ENCODE results near the gene PRICKLE4. TPM values are rescaled to one million over a fixed set of nuclear protein-coding genes. Genes with fewer than 3 reads are reported as not detected.

Gene PRICKLE4
- total and polyA plus RNA-seq, 2 of the 13 experiments (the other 11 are each of a cell fraction or from before 2014, with no cell fraction given): 0.92 to 1.2 TPM

- Histone ChIP-seq H3K9ac (ENCODE audit: insufficient read depth, low read depth, low read length) (peak overlapping the region; percentile 45), H3K27me3 (ENCODE audit: control insufficient read depth in 1 of 2, insufficient read depth in 2 of 2, low read length in 2 of 2) (no peaks in the 10 kb centered on the region), H3K9me3 (ENCODE audit: low read length) (no peaks in the 10 kb centered on the region), H3K4me3 (replicated peaks in 1 of 3; ENCODE audit: insufficient read depth in 1 of 3, low read depth in 2 of 3, low read length in 3 of 3) (peak overlapping the region in 1 of 3 experiments; percentile 31; a peak in 1 of 6 replicates), H3K27ac (ENCODE audit: extremely low read length, insufficient read depth, low read length) (peak overlapping the region; percentile 69), H3K4me2 (ENCODE audit: low read depth, low read length) (peak overlapping the region; percentile 25), H2AFZ (ENCODE audit: low read length) (no peak overlapping the region), H3K36me3 (replicated peaks in 1 of 2; ENCODE audit: control insufficient read depth in 1 of 2, insufficient read depth in 2 of 2, low read length in 2 of 2) (no peaks in the 10 kb centered on the region), H4K20me1 (ENCODE audit: insufficient read depth, low read length) (no peaks in the 10 kb centered on the region), H3K79me2 (ENCODE audit: insufficient read depth, low read length) (no peaks in the 10 kb centered on the region), H3K4me1 (ENCODE audit: insufficient read depth, low read length) (peaks cover 97% of the 10 kb centered on the region)
- whole genome bisulfite sequencing (ENCODE audit: low lambda C conversion rate): 38% methylated on average over 12 of the region's 20 CpGs
- ChIA-PET POLR2A (interaction anchor here (0.6 to 10.4 kb wide), 10 partner anchors 8 to 377 kb away, joined by 3 to 112 read pairs (median 5); partner anchors contain the start of genes FRS3 and TOMM6), CTCF (ENCODE audit: low intra/inter-chr PET ratio, low total read pairs) (interaction anchor here (1.5 kb wide), 1 partner anchor 34 kb away, joined by 11 read pairs; no protein-coding TSS in a partner anchor)
- in situ Hi-C loops (cut with HindIII; ENCODE audit: extremely low pct_ligation_motif_present, low pct_unique_long_range_greater_than_20kb) (no loop called here), intact Hi-C loops (cut with micrococcal nuclease; ENCODE audit: unreplicated experiment) (no loop called here)
- no TSS peak for BruUV-seq (replicated peaks)
- DNase-seq (ENCODE audit: low spot score) (peak; percentile 97), FAIRE-seq (peak; percentile 98), ATAC-seq (peak; percentile 62)
- TF ChIP-seq SOX13 (IDR thresholded peaks at IDR 0.05) (peak; percentile 91), SOX13 (CRISPR knock-in tag; conservative IDR thresholded peaks at IDR 0.05 in 1 of 2, IDR thresholded peaks at IDR 0.05 in 1 of 2) (peak in 1 of 2 experiments; percentile 99; a peak in 2 of 4 replicates), ZNF816 (CRISPR knock-in tag; IDR thresholded peaks at IDR 0.05; ENCODE audit: borderline replicate concordance) (no peak), HNRNPH1 (optimal IDR thresholded peaks at IDR 0.05; ENCODE audit: low read depth, low read length) (no peak), LBX2 (CRISPR knock-in tag; IDR thresholded peaks at IDR 0.05; ENCODE audit: borderline replicate concordance) (no peak), ZNF687 (CRISPR knock-in tag; IDR thresholded peaks at IDR 0.05) (peak; percentile 73), RFXAP (CRISPR knock-in tag; IDR thresholded peaks at IDR 0.05; ENCODE audit: borderline replicate concordance) (no peak), ZNF709 (CRISPR knock-in tag; IDR thresholded peaks at IDR 0.05) (peak; percentile 54; the same call in 1 of the 2 replicates), ZFY (CRISPR knock-in tag; IDR thresholded peaks at IDR 0.05) (no peak), DMTF1 (CRISPR knock-in tag; IDR thresholded peaks at IDR 0.05) (no peak), SKI (IDR thresholded peaks at IDR 0.05; ENCODE audit: partially characterized antibody) (no peak), ZNF329 (CRISPR knock-in tag; IDR thresholded peaks at IDR 0.05; ENCODE audit: low read depth) (no peak), ELK4 (CRISPR knock-in tag; IDR thresholded peaks at IDR 0.05; ENCODE audit: borderline replicate concordance) (no peak), ZNF432 (CRISPR knock-in tag; IDR thresholded peaks at IDR 0.05; ENCODE audit: borderline replicate concordance) (no peak)
Observed at GRCh38 chr6:41741625-41742490, 38.7 kb upstream of the PRICKLE4 start.

All from HepG2 (cell line).